H1 (cell line): ENCODE data around the gene AUH. TPM values are rescaled to one million over a fixed set of nuclear protein-coding genes. Genes with fewer than 3 reads are reported as not detected.

Experiments used
- ASH2L ChIP-seq: fragments of 200-600, 300-600 bp; sonication (generic); IDR thresholded peaks from one replicate; pipeline ENCODE4 v1.7.1; 2017; ENCODE audit warnings: low read length
- BACH1 ChIP-seq: IDR thresholded peaks from 2 replicates; pipeline ENCODE4 v1.6.1; 2012; ENCODE audit warnings: low read length, improper control_type of control experiment
- CTBP2 ChIP-seq: IDR thresholded peaks from 2 replicates; pipeline ENCODE4 v1.7.0; 2011; ENCODE audit warnings: borderline replicate concordance, mild to moderate bottlenecking, moderate library complexity, mixed read lengths, low read length; ENCODE audit not compliant: insufficient read depth, insufficient read length
- KDM1A ChIP-seq: fragments of 200-600, 300-600 bp; sonication (generic); IDR thresholded peaks from 2 replicates; pipeline ENCODE4 v1.7.1; 2016; ENCODE audit warnings: mild to moderate bottlenecking, low read length, borderline replicate concordance
- KDM4A ChIP-seq: IDR thresholded peaks from one replicate; pipeline ENCODE4 v1.7.1; 2012; ENCODE audit warnings: low read depth, mild to moderate bottlenecking, moderate library complexity, low read length, inconsistent platforms; ENCODE audit not compliant: severe bottlenecking
- SP1 ChIP-seq: IDR thresholded peaks from 2 replicates; pipeline ENCODE4 v1.6.1; 2011; ENCODE audit warnings: low read depth, low read length
- SP2 ChIP-seq: IDR thresholded peaks from 2 replicates; pipeline ENCODE4 v1.6.1; 2012; ENCODE audit warnings: mild to moderate bottlenecking, low read length, inconsistent platforms
- polyA plus RNA-seq, 7 experiments: library from polyadenylated mRNA; depleted of rRNA in 3 of 7; stranded (reverse) in 5 of 7; unstranded in 2 of 7; fragments of >200 nt in 5 of 7; fragments of 200-250 nt in 2 of 7; gene quantifications; 1 replicate in 5 of 7; 2 replicates in 1 of 7; 4 replicates in 1 of 7; pipeline versions ENCODE4 v1.2.1 to v1.2.3, GENCODE V29; 2011 to 2013; ENCODE audit warnings: missing spikeins in 2 of 7, mixed read lengths in 2 of 7
- total RNA-seq: library from RNA; stranded (reverse); fragmentation: NEBNext Ultra II Directional; extraction: Animal tissue kit (Norgen Biotek cat#: 25700); gene quantifications from 2 replicates; pipeline ENCODE4 v1.2.1, GENCODE V29; 2021

AUH gene
- total and polyA plus RNA-seq, 2 of the 8 experiments (the other 6 are each of a cell fraction or from before 2014, with no cell fraction given) = 5.8 to 21.9 TPM

DNA sequence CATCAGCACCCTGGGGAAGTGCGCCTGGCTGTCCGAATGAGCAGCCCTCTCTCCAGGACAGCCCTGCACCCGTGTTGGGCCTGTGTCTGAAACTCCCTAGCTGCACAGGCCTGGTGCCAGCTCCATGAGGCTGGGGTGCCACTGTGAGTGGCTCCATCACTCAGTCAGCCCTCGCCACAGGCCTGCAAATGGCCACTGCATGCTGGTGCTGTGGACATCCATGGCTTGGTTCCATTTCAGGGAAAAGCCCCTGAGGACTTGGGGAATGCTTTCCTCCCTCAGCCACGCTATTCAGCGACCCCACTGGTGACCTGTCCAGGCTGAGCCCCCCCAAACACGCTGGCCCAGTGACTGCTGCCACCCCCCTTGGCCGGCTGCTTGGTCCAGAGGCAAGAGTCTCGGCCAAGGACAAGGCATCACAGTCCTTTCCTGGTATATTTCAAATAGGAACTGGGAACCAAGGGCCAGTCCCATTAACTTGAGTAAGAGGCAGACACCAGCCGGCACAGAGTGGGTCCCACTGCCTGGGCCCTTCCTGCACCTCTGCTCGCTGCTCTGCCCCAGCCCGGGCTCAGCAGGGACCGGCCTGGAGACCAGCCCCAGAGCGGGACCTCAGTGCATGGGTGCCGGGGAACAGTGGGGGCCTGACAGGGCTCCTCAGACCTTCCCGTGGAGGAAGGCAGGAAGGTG lies 181.3 kb downstream of the AUH start (continued):
- TF ChIP-seq ASH2L (no peak), CTBP2 (no peak), SP1 (no peak), SP2 (no peak), KDM4A (no peak), BACH1 (no peak), KDM1A (no peak)
- TF ChIP-seq, all 59 proteins: peak for 0
